ENCODE results near the gene FYCO1.
"Not testable (repeated sequence)": the region's sequence is repeated elsewhere in the genome, so short reads cannot be mapped to it uniquely, and the experiment has no call there.

FYCO1 gene

DNA sequence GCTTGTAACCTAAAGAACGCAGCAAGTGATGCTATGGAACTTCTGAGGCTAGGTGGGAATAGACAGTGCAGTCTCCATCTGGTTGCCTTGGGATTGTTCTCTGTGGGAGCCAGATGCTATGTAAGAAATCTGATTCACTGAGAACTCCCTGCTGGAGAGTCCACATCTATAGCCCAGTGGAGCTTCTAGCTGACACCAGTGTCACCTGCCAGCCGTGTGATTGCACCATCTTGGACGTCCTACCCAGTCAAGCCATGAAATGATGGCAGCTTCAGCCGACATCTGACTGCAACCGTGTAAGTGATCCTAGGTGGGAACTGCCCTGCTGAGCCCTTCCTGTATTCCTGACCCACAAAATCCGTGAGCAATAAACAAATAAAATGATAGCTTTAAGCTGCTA, 12.4 kb upstream of the FYCO1 start:
- DNase-seq, result no peak

- DNase-seq, result no peak
Measured at GRCh38 chr3:46007280-46007679, 11.7 kb upstream of the FYCO1 start.

GRCh38 chr3:46006238-46007032, 10.8 kb upstream of the FYCO1 start:
- no peak for DNase-seq

DNA sequence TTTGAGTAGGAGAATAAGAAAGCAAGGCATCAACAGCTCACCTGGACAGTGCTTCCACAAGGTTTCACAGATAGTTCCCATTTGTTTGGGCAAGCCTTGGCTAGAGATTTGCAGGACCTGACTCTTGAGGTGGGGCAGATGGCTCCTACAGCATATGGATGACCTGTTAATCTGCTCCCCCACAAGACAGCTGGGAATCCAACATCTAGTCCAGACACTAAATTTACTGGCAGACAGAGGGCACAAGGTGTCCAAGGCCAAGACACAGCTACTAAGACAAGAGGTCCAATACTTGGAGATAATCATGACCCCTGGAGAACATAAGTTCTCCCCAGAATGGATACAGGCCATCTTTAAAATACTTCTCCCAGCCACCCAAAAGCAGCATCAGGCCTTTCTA, 8.1 kb upstream of the FYCO1 start:
- DNase-seq, result not testable (repeated sequence)

DNA sequence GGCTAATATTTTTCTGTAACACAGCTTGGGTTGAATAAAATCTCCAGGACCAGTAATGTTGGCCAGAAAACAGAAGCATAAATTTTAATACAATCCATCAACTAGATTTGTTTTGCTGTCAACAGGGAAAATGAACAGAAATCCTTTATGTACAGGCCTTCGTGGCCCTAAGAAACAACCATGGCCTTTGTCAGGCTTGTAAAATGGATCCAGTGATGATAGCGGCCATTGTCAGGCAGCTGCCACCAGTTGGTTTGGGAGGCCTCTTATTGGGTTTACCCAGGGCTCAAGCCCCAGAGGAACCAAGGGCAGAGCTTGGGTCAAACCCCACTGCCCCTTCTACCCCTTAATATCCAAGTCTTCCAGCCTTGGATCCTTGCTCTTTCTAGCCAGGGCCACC, 5.6 kb upstream of the FYCO1 start:
- no peak for DNase-seq

GRCh38 chr3:45997942-45998341, 2.3 kb upstream of the FYCO1 start:
- DNase-seq, result no peak

GRCh38 chr3:45997499-45997898, 1.9 kb upstream of the FYCO1 start:
- DNase-seq, result not testable (repeated sequence)

- DNase-seq, result no peak
Measured at GRCh38 chr3:45994419-45995235, 997 bp downstream of the FYCO1 start.

GRCh38 chr3:45993421-45994027, 2.1 kb downstream of the FYCO1 start:
- DNase-seq, result no peak

GRCh38 chr3:45992821-45993221, 2.8 kb downstream of the FYCO1 start:
- no peak for DNase-seq

DNA sequence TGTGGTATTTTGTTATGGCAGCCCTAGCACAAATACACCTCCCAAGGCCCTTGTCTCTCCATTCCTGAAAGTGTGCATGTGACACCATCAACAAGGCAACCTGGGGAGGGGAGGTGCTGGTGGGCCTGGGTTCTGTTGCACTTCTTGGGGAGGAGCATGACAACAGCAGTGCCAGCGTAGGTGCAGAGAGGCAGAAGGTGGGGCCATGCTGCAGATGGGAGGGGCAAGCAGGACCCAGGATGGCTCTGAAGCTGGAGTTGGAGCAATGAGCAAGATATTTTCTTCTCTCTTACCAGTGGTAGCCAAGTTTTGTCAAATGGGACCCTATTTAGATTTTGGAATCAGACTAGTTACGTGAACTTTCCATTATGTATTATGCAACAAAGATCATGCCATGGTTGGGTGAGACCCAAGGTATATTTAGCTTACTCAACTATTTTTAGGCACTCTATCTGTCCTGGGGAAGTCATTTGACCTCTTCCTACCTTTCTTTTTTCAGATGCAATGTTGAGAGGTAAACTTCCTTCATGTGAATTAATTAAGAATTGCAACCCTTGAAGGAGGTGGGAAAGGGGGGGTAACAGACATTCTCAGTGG, 3.4 kb downstream of the FYCO1 start:
- DNase-seq, result no peak

DNA sequence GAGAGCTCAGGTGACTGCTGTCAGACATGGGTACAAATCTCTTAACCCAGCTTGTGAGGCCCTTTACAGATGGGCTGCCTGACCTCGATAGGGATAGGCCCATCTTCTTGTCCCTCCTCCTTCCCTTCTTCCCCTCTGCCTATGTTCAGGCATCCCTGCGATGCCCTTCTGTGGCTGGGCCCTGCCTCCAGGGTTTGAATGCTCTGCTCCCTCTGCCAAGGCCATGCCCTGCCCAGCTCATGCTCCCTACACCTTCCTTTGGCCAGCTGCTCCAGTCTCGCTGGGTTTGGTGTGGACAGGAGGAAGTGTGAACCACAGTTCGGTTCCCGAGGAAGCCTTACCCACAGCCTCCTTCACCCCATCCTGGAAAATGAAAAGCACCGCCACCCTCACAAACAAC, 4.3 kb downstream of the FYCO1 start:
- DNase-seq, result no peak

DNA sequence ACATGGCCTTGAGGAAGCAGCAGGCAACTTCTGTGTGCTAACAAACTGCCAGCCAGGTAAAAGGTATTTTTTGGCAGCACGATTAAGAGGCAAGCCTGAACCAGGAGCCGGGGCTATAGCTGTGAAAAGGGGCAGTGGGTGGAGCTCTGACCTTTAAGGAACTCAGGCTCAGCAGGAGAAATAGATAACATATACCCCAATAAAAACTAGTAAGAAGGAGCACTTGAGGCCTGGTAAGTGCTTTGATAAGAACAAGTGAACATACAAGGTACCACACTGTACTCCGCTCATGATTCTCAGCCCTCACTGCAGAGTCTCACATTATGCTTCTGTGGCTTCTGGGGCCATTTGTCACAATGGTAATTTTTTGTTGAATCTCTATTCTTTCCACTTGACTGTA, 5.4 kb downstream of the FYCO1 start:
- DNase-seq, result no peak

GRCh38 chr3:45988804-45989203, 6.8 kb downstream of the FYCO1 start:
- no peak for DNase-seq

- peak; percentile 59 for DNase-seq
Measured at GRCh38 chr3:45988362-45988761, 7.3 kb downstream of the FYCO1 start.

DNA sequence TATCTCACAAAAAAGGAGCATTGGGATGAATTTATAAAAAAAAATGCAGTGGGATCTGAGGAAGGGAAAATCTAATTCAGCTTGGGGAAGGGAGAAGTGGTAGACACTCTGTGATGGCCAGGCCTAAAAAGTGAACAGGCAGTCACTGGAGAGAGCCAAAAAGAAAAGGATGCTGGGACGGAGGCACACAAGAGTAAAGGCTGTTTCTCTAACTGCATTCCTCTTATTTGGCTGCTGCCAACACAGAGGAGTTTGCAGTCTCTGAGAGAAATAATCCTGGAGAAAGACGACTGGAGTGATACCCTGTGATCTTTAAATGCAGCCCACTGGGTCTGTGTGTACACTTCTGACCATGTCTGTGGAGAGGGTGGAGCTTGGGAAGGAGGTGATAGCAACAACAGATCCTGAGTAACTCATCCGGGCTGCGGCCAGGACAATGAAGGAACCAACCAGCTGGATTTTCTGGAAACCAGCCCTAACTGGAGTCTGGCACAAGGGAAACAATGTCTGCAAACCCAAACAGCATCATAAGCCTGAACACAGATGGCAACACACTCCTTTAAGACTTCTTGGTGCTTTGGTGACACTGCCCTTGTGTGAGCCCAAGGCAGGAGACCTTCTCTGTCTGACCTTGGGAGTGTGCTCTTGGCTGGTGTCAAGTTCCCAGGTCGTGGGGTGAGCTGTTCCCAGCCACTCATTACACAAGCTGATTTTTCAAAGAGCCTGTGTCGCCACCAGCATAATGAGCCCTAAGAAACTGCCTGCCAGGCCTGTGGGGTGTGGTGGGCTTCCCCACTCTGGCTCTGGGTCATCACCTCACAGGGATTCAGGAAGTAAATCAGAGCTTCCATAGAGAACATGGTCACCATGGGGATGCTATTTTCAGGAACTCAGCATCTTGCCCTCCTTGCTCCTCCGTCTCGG, 8.0 kb downstream of the FYCO1 start:
- DNase-seq, result peak; percentile 77

GRCh38 chr3:45986303-45986982, 9.2 kb downstream of the FYCO1 start:
- peak; percentile 97 for DNase-seq

GRCh38 chr3:45985532-45986302, 9.9 kb downstream of the FYCO1 start:
- peak; percentile 67 for DNase-seq

- peak; percentile 72 for DNase-seq
Measured at GRCh38 chr3:45984331-45985312, 11.0 kb downstream of the FYCO1 start.

GRCh38 chr3:45983770-45984169, 11.9 kb downstream of the FYCO1 start:
- DNase-seq, result no peak
